Lung microvascular endothelial cell (primary cell): Measurements from ENCODE around the gene CIB4. TPM values are rescaled to one million over a fixed set of nuclear protein-coding genes. Genes with fewer than 3 reads are reported as not detected.

Experiments used
- total RNA-seq: library from RNA; depleted of rRNA; stranded (reverse); fragments of >200 nt; gene quantifications from 2 replicates; pipeline ENCODE4 v1.2.1, GENCODE V29; 2014

The CIB4 gene
- total RNA-seq, 1 donor from 2014 or later, result not detected

Other genes starting within 250 kb of the CIB4 start
- under 0.01 TPM in 1 of 2 replicates, not detected in the other for gene DRC1, start 239.4 kb downstream of the CIB4 start, total RNA-seq
- gene OTOF, start 163.2 kb downstream of the CIB4 start, total RNA-seq, result 8.1 and 11.3 TPM in 2 replicates
- not detected in 2 replicates for gene KCNK3, start 51.4 kb upstream of the CIB4 start, total RNA-seq
- gene SLC35F6, start 122.9 kb upstream of the CIB4 start, total RNA-seq, result 23.1 and 38.3 TPM in 2 replicates
- 2.8 and 7.8 TPM in 2 replicates for gene CENPA, start 144.7 kb upstream of the CIB4 start, total RNA-seq
- not detected in 2 replicates for gene DPYSL5, start 206.8 kb upstream of the CIB4 start, total RNA-seq